ENCODE data around the gene STK11IP.

- no peak for TF ChIP-seq SUZ12 (IDR thresholded peaks at IDR 0.05)
- TF ChIP-seq HDGF (IDR thresholded peaks at IDR 0.05; ENCODE audit: borderline replicate concordance): no peak
- no peak for TF ChIP-seq SP1 (IDR thresholded peaks at IDR 0.05)
- no peak for TF ChIP-seq ELF4 (IDR thresholded peaks at IDR 0.05)
- TF ChIP-seq CTBP1 (IDR thresholded peaks at IDR 0.05; ENCODE audit: borderline replicate concordance): no peak
- TF ChIP-seq L3MBTL2 (conservative IDR thresholded peaks at IDR 0.05): no peak
- no peak for TF ChIP-seq BHLHE40 (IDR thresholded peaks at IDR 0.05; ENCODE audit: borderline replicate concordance)
- TF ChIP-seq FOXA1 (IDR thresholded peaks at IDR 0.05): no peak
- no peak for TF ChIP-seq FOXK2 (IDR thresholded peaks at IDR 0.05)
- no peak for TF ChIP-seq PKNOX1 (IDR thresholded peaks at IDR 0.05)
- no peak for TF ChIP-seq FOXM1 (IDR thresholded peaks at IDR 0.05; ENCODE audit: borderline replicate concordance)
- TF ChIP-seq ARNT (IDR thresholded peaks at IDR 0.05): no peak
Measured at GRCh38 chr2:219557320-219557719, 40.3 kb upstream of the STK11IP start.
